Measurements from ENCODE around the gene MRPL41.
"Not testable (repeated sequence)": the region's sequence is repeated elsewhere in the genome, so short reads cannot be mapped to it uniquely, and the experiment has no call there.

Gene MRPL41

DNA sequence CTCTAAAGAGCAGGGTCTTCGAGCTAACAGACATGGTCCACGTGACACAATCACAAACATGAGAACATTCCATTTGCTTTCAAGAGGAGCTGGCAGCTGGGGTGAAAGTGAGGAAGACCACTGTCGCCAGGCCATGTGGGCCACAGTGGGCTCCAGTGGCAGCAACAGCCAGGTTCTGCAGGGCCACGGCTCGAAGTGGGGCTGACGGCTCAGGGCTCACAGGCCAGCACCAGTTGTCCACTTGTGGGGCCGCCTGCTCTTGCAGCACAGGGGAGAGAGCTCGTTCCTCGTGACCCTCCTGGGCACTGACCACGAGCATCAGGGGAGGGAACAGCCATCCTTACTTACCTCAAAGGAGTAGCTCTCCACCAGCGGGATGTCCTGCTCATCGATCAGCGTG lies 36.6 kb downstream of the MRPL41 start:
- no peak for FAIRE-seq

DNA sequence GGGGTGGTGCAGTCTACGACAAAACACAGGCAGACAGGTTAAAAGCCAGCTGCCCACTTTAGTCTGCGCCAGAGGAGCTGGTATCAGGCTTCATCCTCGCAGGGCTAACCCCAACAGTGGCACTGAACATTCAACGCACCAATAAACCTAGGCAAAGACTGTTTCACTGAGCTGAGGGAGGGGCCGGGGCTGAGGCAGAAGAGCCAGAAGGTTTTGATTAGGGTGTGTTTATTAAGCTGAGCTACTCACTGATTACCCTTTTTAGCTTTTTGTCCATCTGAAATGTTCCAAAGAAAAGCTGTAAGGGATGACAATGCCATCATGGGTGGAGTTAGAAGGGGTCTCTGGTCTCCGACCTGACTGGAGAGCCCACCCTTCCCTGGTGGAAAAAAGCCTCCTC lies 37.2 kb downstream of the MRPL41 start:
- FAIRE-seq, result no peak

DNA sequence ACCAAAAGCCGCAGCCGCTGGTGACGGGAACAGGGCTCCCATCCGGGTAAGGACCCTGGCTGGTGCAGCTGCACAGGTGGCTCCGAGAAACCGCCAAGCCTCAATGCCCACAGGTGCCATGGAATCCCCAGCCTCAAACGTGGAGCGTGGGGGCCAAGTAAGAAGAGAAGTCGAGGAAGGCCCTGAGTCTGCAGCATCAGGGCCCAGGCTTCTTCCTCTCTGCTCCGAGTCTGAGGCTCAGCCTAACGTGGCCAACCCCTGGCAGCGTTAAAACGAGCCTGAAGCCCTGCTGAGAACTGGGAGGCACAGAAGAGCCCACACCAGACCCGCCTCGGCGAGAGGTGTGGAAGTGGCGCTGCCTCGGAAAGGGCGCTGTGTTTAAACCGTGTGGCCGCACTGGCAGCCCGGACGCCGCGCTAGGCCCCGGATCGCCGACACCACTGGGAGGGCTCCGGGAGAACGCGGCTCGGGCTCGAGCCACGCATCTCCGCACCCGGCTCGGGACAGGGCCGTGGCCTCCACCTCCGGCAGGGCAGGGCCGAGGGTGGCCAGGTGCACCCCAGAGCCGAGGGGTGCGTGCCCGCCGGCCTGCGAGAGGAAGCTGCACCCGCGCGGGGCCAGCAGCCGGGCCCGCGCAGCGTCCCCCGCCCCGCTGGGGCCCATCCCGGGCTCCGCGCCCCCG lies 37.9 kb downstream of the MRPL41 start:
- FAIRE-seq, result no peak

DNA sequence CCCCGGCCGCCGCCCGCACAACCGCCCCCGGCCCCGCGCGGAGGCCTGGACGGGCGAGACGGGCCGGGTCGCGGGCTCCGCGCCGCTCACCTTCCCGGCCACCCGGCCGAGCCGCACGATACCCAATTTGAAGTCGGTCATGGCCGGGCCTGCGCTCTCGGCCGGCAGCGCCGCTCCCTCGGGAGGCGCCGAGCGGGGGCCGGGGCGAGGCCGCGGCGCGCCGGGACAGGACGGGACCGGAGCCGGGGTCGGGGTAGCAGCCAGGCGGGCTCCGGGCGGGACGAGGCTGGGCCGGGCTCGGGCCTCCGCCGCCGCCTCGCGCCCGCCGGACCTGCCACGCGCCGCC lies 38.4 kb downstream of the MRPL41 start:
- FAIRE-seq, result no peak

DNA sequence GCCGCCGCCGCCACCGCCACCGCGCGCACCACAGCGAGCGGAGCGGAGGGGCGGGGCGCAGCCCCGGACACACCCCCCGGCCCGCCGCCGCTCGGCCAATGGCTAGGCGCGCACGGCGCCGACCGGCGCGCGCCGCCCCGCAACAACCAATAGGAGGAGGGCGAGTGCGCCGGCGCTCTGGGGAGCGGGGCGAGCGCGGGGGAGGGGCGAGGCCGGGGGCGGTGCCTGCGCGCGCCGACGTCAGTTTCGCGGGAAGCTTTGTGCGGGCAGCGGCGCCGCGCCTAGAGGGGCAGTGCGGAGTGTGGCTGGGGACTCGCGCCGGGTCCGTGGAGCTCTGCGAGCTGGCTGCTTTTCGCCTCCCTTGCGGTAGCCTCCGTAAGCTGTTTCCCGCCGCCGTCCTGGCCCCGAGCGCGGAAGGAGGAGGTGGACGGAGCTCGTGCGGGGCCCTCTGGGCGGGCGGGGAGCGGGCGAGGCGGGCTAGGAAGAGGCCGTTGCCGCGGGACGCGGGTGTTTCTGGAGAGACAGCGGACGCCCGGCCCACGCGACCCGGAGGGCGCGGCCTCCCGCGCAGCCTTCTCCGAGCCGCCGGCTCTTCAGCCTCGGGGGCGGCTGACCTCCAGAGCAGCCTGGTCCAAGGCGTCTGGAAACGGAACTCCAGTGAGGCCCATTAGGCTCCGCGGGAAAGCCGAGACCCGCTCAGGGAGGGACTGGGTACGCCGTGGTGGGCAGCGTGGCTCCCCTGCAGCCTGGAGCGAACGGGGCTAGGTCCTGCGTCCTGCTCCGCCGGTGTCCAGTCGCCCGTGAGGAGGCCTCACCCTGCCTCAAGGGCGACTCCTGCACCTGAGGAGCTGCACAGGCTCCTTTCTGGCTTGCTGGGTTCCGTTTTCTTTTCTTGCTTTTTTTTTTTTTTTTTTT lies 39.0 kb downstream of the MRPL41 start, which contains the start of gene ZMYND19:
TSS of gene ZMYND19 (minus strand) at position 44 of the 915 bp plus-strand sequence. CDS start 249 bp downstream, outside the sequence.
- FAIRE-seq, result no peak

DNA sequence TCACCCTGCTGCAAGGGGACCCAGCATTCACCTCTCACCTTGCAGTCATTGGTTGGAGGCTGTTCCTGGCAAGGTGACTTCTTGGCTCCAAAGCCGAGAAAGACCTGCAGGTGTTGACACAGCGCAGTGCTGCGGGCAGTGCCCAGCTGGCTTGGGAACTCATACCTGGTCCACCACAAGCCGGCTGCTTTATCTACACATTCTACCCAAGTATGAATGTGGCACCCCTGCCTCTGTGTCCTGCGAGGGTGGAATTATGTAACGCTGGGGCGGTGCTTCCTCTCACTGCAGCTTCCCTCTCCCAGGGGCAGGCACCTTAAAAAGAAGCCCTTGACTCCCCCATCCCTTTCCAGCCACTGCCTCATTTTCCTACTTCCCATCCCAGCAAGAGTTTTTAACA lies 41.1 kb downstream of the MRPL41 start:
- FAIRE-seq, result no peak

DNA sequence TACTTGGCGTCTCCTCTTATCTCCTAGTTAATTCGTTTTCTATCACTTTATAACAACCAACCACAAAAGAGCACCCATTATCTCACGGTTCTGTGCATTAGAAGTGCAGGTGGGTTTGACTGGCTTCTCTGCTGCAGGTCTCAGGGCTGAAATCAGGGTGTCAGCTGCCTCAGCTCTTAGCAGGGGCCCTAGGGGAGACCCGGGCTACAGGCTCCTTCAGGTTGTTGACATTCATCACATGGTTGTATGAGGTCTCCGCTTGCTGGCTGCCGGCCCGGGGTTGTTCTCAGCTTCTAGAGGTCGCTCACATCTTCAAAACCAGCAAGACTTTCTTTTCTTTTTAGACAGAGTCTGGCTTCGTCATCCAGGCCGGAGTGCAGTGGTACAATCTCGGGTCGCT lies 41.5 kb downstream of the MRPL41 start:
- FAIRE-seq, result no peak

DNA sequence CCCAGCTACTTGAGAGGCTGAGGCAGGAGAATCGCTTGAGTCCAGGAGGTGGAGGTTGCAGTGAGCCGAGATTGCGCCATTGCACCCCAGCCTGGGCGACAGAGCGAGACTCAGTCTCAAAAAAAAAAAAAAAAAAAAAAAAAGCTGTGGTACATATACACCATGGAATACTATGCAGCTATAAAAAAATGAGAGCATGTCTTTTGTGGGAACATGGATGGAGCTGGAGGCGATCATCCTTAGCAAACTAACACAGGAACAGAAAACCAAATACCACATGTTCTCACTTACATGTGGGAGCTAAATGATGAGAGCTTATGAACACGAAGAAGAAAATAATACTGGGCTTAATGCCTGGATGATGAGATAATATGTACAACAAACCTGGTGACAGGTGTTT lies 44.9 kb downstream of the MRPL41 start:
- not testable (repeated sequence) for FAIRE-seq

DNA sequence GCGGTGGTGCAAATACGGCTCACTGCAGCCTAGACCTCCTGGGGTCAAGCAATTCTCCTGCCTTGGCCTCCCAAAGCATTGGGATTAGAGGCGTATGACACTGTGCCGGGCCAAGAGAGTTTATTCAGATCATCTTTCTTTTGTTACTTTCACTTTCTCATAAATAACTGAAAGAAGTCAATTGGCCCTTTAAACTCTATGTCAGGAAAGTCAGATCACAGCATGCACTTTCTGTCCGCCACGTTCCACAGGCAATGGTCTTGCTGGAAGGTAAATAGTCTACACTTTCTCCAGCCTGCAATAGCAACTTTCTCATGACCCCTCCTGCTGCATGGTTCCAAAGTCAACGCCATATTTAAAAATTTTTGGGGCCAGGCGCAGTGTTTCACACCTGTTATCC lies 47.3 kb downstream of the MRPL41 start:
- no peak for FAIRE-seq

All from endometrium (tissue), 2 donors.